Nasal cavity respiratory epithelium epithelial cell of viscerocranial mucosa (primary cell): ENCODE data around the gene NOTCH2NLA. TPM values are rescaled to one million over a fixed set of nuclear protein-coding genes. Genes with fewer than 3 reads are reported as not detected.

ENCODE experiments used
- total RNA-seq: library from RNA; depleted of rRNA; stranded (reverse); fragments of >200 nt; gene quantifications from 2 replicates; pipeline ENCODE4 v1.2.3, GENCODE V29; 2014

Gene NOTCH2NLA
- 46.5 and 58.1 TPM in 2 replicates for total RNA-seq

DNA sequence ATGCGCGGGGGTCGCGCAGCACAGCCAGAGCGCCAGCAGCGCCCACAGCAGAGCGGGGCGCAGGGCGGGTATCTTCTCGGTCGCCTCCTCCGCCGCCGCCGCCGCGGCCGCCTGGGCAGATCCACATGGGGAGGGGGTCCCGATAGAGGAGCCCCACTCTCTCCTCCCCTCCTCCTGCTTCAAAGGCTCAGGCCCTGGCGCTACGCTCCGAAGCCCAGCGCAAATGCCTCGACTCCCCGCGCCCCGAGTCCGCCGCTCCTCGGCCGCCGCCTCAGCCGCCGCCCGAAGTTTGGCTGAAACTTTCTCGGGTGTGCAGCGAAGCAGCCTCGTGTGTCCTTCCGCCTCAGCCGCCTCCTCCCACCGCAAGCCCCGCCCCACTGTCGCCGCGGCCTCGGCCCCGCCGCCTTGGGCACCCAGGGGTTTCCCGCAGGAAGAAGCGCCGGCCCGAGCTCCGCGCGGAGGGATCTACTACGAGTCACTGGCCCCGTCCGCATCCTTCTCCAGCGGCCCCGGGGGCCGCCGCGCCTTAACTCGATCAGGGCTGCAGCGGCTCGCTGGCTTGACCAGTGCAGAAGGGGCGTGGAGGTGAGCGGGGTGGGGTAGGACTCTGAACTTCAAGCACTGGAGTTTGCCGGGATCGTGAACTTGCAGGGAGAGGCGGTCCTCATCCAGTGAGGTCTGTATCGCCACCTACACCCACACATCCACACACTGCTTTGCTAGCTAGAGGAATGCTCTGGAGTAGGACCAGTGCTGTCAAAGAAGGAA lies at the start of gene NOTCH2NLA:
Gene NOTCH2NLA, minus strand, starts transcription at position 312 of the 768 bp plus-strand sequence. CDS start 39,684 bp downstream, outside the sequence.

DNA sequence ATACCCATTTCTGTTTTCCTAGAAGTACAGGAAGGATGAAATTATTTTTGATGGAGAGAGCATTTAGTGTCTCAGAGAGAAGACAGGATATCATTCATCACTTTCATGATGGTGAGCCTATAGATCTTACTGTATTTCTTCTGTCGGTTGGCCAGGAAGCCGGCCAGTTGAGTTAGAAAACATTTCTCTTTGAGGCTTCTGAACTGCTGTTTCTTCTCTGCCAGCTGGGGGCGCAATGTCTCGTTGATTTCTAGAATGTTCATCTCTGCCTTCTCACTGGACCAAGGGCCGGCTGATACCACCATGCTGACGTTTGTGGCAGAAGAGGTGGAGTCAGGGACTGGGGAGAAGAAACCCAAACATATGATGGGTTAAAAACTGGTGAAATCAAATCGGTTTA lies 84.4 kb downstream of the NOTCH2NLA start, which contains the start of gene NBPF10:
Gene NBPF10, minus strand, starts transcription at position 340 of the 400 bp plus-strand sequence. Its CDS starts 35 bp downstream, at position 305.

Other genes starting within 250 kb of the NOTCH2NLA start
- 8.9 and 34.3 TPM in 2 replicates for gene TXNIP, start 232.4 kb downstream of the NOTCH2NLA start, total RNA-seq
- not detected in 2 replicates for gene HJV, start 207.3 kb downstream of the NOTCH2NLA start, total RNA-seq
- gene NBPF10, start 84.2 kb downstream of the NOTCH2NLA start, total RNA-seq = 1.7 and 6.1 TPM in 2 replicates